Stimulated activated CD4-positive, alpha-beta T cell treated with anti-CD3 and anti-CD28 coated beads, Interleukin-4, amount 100 ng/mL, for 24 hours (primary cell): ENCODE measurements around the gene MVP.
"Not testable (repeated sequence)": the region's sequence is repeated elsewhere in the genome, so short reads cannot be mapped to it uniquely, and the experiment has no call there.

Source experiments
- DNase-seq: peaks from one replicate; pipeline ENCODE4 v3.0.0-alpha.2; 2020

The MVP gene

GRCh38 chr16:29815793-29816693 is 4.2 kb upstream of the MVP start, which contains the start of gene PAGR1:
TSS of gene PAGR1 (plus strand) at chr16:29816152. CDS start at chr16:29816526, 374 bp downstream.
- DNase-seq, result peak; percentile 98

DNA sequence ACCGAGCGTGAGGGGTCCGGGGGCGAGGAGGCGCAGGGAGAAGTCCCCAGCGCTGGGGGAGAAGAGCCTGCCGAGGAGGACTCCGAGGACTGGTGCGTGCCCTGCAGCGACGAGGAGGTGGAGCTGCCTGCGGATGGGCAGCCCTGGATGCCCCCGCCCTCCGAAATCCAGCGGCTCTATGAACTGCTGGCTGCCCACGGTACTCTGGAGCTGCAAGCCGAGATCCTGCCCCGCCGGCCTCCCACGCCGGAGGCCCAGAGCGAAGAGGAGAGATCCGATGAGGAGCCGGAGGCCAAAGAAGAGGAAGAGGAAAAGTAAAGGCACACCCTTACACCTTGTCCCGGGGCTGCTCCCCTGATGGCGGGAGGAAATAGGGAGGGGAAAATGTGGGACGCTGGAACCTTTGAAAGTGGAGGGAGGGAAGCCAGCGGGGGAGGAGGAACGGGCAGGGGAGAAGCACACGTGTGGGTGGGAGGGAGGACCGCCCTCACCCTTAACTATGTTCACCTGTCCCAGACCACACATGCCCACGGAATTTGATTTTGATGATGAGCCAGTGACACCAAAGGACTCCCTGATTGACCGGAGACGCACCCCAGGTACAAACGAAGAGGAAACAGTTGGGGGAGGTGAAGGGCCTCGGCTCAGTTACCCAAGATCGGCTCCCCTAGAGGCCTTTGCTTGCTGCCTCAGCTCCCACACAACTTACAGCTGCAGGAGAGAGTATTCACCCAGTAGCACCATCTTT is 3.4 kb upstream of the MVP start:
- DNase-seq, result peak; percentile 66

- DNase-seq, result no peak
Observed at GRCh38 chr16:29818082-29818481, 2.2 kb upstream of the MVP start.

DNA sequence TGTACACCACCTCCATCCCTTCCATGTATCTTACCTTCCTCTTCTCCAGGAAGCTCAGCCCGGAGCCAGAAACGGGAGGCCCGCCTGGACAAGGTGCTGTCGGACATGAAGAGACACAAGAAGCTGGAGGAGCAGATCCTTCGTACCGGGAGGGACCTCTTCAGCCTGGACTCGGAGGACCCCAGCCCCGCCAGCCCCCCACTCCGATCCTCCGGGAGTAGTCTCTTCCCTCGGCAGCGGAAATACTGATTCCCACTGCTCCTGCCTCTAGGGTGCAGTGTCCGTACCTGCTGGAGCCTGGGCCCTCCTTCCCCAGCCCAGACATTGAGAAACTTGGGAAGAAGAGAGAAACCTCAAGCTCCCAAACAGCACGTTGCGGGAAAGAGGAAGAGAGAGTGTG is 756 bp upstream of the MVP start:
- DNase-seq, result no peak

GRCh38 chr16:29820730-29821642 is 724 bp downstream of the MVP start:
- DNase-seq, result peak; percentile 48

- DNase-seq, result no peak
Observed at GRCh38 chr16:29821643-29822115, 1.4 kb downstream of the MVP start.

GRCh38 chr16:29824589-29825144 is 4.4 kb downstream of the MVP start:
- no peak for DNase-seq

DNA sequence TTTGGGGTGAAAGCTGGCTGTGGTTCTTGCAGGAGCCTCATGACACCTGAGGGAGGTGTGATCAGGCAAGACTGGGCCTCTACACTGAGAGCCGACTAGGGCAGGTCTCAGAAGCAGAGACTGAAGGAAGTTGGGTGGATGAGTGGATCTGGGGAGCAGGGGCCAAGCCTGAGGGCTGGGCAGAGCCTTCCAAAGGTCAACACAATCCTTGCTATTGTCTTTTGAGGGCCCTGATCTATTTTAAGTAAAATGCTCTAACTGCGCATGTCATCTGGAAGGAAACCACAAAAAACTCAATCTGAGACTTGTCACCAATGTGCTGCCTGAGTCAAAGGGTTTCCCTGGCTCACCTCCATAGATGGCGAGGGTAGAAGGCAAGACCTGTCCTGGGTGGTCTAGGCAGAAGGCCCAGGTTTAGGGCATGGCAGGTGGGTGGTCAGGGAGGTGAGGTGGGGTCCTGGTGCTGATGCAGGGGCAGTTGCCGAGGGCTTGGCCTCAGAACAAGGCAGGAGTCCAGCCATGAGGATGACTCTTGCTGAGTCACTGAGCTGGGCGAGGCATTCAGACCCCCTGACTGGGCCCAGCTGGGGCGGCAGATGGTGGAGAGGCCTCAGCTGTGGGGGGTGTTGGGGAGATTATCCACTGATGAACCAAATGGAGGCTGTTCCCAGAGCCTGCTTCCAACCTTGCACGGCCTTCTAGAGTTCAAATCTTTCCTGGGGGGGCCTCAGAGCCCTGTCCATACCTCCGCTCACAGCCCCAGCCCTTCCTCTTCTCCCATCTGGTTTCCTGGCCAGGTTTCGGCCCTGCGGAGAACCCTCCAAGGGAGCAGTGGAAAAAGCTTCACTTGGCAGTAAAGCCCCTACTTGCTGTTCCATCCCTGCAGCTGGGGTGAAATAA is 5.1 kb downstream of the MVP start:
- peak; percentile 63 for DNase-seq

GRCh38 chr16:29826342-29826695 is 6.1 kb downstream of the MVP start:
- no peak for DNase-seq

DNA sequence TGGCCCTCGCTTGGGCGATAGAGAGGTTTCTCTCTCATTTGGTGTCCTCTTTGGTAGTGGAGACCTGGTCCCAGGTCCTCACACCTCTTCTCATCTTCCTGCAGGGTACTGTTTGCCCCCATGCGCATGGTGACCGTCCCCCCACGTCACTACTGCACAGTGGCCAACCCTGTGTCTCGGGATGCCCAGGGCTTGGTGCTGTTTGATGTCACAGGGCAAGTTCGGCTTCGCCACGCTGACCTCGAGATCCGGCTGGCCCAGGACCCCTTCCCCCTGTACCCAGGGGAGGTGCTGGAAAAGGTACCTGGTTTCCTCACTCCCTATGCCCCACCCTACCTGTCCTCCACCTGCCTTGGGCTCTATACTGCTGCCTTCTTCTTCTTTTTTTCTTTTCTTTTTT is 10.5 kb downstream of the MVP start:
- no peak for DNase-seq

DNA sequence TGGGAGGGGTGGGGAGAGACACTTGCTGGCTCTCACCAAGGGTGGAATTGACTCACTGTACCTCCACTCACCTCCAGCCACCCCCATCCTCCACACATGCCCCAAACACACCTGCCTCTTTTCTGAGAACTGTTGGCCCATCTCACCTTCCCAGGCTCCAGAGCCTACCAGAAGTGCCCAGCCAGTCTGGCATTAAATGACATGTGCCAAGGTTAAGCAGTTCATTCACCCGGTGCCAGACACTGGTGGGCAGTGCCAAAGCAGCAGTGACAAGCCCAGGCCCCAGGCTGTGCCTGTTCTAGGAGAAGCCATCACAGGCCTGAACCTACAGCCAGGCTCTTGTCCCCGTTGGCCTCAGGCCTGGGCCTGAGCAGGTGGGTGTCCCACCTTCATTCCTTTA is 11.2 kb downstream of the MVP start:
- no peak for DNase-seq

DNA sequence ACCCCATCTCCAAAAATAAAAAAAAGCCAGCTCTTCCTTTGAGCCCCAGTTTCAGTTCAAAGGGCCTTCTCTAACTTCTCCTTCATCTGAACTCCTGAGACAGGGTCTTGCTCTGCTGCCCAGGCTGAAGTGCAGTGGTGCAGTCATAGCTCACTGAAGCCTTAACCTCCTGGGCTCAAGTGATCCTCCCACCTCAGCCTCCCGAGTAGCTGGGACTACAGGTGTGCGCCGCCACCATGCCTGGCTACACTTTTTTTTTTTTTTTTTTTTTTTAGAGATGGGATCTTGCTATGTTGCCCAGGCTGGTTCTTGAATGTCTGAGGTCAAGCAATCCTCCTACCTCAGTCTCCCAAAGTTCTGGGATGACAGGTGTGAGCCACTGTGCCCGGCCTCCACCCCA is 13.0 kb downstream of the MVP start:
- DNase-seq, result not testable (repeated sequence)

GRCh38 chr16:29834079-29834478 is 13.8 kb downstream of the MVP start:
- DNase-seq, result no peak

GRCh38 chr16:29835926-29836325 is 15.7 kb downstream of the MVP start:
- no peak for DNase-seq

GRCh38 chr16:29836623-29837022 is 16.4 kb downstream of the MVP start:
- DNase-seq, result no peak

GRCh38 chr16:29837841-29838240 is 17.6 kb downstream of the MVP start:
- DNase-seq, result no peak

DNA sequence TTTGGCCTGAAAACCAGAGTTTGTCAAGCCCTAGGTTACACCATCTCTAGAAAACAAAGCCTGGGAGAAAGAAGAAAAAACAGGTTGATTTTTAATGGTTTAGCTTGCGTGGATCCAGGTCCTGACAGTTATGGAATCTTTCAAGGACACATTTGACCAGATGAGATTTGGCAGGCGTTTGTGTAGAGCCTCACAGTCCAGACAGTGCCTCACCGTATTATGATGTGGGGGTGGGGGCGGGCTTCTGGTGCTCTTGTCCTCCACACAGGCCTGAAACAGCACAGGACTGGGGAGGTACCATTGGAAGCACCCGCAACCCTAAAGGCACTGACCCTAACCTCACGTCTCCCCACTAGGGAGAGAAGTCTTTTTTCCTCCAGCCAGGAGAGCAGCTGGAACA is 19.6 kb downstream of the MVP start:
- no peak for DNase-seq

GRCh38 chr16:29840240-29840639 is 20.0 kb downstream of the MVP start:
- no peak for DNase-seq

DNA sequence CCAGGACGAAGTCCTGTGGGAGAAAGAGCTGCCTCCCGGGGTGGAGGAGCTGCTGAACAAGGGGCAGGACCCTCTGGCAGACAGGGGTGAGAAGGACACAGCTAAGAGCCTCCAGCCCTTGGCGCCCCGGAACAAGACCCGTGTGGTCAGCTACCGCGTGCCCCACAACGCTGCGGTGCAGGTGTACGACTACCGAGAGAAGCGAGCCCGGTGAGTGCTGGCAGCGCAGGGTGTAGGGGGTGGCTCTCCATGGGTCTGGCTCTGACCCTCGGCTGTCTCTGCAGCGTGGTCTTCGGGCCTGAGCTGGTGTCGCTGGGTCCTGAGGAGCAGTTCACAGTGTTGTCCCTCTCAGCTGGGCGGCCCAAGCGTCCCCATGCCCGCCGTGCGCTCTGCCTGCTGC is 21.4 kb downstream of the MVP start:
- no peak for DNase-seq

- DNase-seq, result no peak
Observed at GRCh38 chr16:29842732-29843346, 22.6 kb downstream of the MVP start.

DNA sequence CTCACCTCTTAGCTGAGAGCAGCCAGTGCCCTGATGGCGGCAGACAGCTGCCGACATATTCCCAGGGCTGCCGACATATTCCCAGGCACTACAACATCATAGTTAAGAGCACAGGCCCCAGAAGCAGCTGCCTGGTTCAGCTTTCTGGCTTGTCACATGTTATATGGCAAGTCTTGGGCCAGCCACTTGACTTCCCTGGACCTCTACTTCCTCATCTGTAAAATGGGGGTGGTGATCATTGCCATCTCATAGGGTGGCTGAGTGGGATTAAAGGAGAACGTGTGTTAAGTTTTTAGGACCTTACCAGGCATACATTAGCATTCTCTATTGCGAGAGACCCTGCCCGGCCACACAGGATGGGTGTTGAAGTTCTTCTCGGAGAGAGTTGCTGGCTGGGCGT is 23.7 kb downstream of the MVP start:
- DNase-seq, result no peak
